Stimulated activated CD8-positive, alpha-beta memory T cell treated with anti-CD3 and anti-CD28 coated beads, Interleukin-7, amount 100 ng/mL, for 4 hours (primary cell): ENCODE results near the gene NXPH1.

ENCODE experiments used
- DNase-seq, 2 donors: peaks; one replicate each; pipeline ENCODE4 v3.0.0-alpha.2; 2020; ENCODE audit warnings: low read depth in 2 of 2

Gene NXPH1

GRCh38 chr7:8592167-8592566, 158.8 kb downstream of the NXPH1 start:
- no peak for DNase-seq

- no peak for DNase-seq
Measured at GRCh38 chr7:8594115-8594514, 160.7 kb downstream of the NXPH1 start.

- DNase-seq: no peak
Measured at GRCh38 chr7:8597565-8597964, 164.2 kb downstream of the NXPH1 start.

DNA sequence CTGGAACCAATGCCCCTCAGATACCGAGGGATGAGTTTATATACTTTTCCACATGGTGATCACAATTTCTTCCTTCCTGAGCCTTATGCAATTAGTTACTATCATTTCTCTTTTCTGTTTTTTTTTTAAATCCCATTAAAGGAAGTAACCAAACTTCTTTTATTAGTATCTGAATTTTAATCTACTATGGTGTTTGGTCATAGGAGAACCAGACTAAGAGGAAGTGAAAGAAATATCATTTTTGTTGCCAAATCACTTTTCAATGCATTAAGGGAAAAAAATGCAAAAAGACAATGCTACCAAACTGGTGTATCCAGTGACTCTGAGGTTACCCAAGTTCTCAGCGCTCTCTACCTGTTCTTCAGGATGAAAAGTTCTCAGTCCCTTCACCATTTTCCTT, 167.7 kb downstream of the NXPH1 start:
- no peak for DNase-seq

DNA sequence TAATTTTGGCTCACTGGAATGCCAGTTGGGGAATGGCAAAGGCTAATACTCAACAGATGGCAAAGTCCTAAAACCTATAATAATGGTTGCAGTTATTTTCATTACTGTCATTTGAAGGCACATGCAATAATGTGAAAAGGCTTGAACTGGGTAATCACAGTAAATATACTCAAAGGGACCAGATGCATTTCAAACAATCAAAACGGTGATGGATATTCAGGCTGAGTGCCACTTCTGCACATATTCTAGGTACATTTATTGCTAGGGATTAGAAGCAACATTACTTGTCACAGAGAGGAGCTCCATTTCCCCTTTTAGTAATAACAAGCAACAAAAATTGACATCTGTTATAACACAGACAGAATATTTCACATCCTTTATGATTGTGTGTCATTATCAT, 171.8 kb downstream of the NXPH1 start:
- DNase-seq: no peak

GRCh38 chr7:8612584-8612983, 179.2 kb downstream of the NXPH1 start:
- no peak for DNase-seq

GRCh38 chr7:8613191-8613590, 179.8 kb downstream of the NXPH1 start:
- DNase-seq: no peak

- no peak for DNase-seq
Measured at GRCh38 chr7:8615019-8615418, 181.6 kb downstream of the NXPH1 start.

GRCh38 chr7:8618441-8619070, 185.1 kb downstream of the NXPH1 start:
- no peak for DNase-seq

GRCh38 chr7:8620169-8620568, 186.8 kb downstream of the NXPH1 start:
- DNase-seq: no peak

DNA sequence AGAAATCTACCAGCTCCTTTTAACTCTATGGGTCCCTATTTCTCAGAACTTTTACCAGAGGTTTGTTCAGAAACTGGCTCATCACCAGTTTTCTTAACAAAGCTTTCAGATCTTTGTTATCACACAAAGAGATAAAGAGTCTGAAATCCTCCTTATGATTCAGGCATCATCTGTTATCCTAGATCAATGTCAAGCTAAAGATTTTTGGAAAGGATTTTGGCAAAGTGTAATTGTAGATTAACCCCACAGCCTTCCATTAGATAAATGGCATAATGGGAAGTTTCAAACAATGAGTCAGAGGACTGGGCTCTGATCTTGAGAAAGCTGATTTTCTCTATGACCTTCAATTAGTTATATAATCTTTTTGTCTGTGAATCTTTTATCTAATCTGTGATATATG, 192.2 kb downstream of the NXPH1 start:
- DNase-seq: no peak

- DNase-seq: no peak
Measured at GRCh38 chr7:8627325-8627724, 193.9 kb downstream of the NXPH1 start.

DNA sequence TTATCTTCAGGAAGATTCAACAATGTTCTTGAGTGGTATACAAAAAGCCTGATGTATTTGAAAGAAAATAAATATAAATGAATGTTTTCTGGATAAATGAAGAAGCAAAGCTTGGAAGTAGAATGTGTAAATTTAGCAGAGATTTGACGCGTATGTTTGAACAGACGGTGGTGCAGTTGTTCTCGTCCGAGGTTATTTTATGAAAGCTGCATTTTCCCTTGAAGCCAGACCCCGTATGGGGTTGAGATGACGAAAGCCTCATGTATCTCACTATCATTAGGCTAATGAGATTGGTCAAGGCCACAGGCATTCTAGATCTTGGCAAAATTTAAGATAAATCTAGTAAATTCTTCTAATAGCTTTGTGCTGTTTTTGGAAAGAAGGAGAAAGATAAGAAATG, 195.2 kb downstream of the NXPH1 start:
- no peak for DNase-seq

DNA sequence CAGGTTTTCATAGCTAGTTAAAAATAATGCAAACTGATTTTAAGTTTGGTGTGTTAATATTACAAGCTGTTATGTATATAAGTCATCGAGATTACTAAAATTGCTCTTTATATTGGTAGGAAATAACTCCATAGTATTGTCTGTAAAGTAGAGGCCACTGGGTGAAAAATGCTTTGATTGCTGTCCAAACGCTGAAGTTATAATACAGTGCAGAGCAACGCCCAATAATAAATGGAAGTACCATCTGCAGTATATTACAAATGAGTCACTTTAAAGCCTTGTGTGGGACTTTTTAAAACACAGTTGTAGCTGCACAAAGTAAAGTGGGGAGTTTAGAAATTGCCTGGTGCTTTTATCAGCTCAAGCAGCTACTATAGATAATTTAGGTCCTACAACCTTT, 196.1 kb downstream of the NXPH1 start:
- DNase-seq: no peak

DNA sequence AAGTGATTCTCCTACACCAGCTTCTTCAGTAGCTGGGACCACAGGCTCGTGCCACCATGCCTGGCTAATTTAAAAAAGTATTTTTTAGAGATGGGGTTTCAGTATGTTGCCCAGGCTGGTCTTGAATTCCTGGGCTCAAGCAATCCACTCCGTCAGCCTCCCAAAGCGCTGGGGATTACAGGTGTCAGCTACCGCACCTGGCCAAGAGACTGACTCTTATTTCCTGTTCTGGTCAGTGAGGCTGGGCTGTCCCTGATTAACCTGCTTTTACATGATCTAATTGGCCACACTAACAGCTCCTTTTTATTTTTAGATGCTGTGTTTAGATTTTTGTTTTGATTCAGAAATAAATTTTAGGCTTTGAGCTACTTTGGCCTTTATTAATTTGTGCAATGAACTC, 203.9 kb downstream of the NXPH1 start:
- no peak for DNase-seq

DNA sequence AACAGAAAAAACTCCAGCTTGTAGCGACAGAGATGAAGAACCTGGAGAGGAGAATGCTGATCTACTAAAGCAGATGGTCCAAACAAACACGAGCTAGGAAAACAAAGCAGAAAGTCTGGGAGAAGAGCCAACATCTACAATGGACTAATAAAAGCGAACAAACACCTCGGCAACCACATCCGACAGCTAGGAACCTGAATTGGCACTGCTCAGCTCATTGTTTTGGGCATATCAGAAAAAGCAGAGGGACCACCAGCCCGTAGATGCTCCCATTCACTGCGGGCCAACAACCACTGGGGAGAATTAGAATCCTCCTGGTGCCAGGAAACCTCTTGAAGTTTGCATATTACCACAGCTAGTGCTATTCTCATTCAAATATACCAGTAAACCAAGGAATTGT, 204.7 kb downstream of the NXPH1 start:
- DNase-seq: no peak

GRCh38 chr7:8639668-8640067, 206.3 kb downstream of the NXPH1 start:
- no peak for DNase-seq

DNA sequence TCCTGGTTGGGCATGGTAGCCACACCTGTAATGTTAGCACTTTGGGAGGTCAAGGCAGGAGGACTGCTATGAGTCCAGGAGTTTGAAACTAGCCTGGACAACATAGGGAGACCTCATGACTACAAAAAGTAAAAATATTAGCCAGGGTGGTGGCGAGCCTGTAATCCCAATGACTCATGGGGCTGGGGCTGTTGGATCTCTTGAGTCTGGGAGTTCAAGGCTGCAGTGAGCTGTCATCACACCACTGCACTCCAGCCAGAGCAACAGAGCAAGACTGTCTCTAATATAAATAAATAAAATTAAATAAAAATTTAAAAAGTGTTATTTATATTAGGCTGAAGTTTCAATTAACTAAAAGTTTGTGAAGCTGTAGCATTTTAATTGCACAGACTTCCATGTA, 207.3 kb downstream of the NXPH1 start:
- no peak for DNase-seq

DNA sequence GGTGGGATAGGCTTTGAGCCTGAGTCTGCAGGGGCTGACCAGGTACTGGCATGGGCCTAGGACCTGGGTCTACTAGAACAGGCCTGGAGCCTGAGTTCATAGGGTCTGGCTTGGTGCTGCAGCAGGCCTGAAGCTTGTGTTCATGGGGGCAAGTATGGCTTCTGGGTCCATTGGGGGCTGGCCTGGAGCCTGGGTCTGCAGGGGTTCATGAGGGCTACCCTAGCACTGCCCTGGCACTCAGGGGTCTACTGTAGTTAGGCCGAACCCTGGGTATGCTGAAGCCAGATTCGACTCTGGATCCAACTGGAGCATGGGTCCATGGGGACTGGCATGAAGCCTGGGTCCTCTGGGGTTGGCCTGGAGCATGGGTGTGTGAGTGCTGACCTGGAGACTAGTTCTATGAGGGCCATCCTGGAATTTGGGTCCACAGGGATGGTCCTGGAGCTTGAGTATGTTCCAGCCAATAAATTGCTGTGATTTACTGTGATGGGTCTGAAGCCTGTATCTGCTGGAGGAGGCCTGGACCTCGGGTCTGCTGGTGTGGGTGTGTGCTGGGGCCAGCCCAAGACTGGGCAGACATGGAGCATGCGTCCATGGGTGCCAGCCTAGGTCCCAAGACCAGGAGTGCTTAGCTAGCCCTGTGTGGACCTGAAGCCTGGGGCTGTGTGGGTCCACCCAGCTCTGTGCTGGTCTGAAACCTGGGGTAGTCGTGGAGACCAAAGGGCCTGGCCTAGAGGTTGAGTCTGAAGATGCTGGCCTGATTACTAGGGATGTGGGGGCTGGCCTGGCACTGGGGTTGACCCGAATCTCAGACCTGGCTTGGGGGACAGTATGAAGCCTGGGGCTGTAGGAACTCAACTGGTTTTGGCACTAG, 235.5 kb downstream of the NXPH1 start:
- DNase-seq: no peak

GRCh38 chr7:8669501-8669851, 236.1 kb downstream of the NXPH1 start:
- DNase-seq: no peak

- no peak for DNase-seq
Measured at GRCh38 chr7:8684426-8684825, 251.0 kb downstream of the NXPH1 start.

DNA sequence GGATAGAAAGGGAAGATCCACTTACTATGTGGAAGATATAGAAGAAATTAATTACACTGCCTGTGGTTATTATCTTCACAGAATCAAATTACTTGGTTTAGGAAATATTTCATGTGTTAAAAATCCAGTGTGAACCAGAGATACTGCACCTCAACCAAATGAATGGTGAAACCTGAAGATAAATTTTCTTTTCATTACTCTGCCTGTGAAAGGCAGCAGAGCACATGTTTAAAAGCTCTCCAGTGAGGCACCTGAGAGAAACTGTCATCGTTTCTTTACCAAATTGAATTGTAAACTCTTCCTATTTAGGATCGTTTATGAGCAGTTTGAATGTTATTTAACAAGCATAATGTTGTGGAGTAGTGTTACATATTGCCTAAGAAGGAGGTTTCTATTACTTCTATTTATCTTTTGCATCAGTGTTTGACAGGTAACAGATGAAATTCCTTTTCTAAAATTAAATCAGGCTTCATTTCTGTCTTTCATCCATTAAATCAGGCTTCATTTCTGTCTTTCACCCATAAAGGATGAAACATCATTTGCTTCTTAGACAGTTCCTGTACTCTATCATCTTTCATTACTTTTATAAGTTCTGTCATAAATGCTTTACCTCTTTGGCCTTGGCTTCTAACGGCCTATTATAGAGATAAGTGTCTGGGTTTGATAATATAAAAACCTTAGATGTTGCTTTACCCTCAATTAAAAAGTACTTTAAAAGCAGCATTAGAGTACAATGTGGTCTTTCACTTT, 266.6 kb downstream of the NXPH1 start:
- DNase-seq: no peak

DNA sequence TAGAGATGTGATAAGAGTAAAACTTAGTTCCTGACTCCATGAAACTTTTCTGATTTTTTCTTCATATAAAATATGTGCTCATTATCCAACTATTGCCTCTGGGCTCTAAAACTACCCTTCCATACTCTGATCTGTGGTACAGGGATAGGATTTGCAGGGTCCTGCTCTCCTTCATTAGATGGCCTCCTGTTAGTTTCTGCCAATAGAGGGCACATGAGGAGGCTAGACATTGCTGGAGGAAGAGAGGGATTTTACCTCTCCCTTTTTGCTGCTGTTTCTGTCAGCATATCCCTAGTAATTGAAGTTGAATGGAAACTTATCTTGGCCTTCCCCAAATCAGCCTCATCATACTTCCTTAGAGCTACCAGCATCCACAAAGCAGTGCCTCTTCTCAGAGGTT, 269.4 kb downstream of the NXPH1 start:
- no peak for DNase-seq
